ENCODE measurements around the gene NALCN.

GRCh38 chr13:101149735-101150384, 266.4 kb downstream of the NALCN start:
- TF ChIP-seq CTCF (IDR thresholded peaks at IDR 0.05): no peak
- TF ChIP-seq EZH2 (IDR thresholded peaks at IDR 0.05; ENCODE audit: borderline replicate concordance, insufficient read depth, low read depth, low read length, poor library complexity, severe bottlenecking): no peak

Data from B cell (primary cell).